K562 (cell line): Measurements from ENCODE around the gene MYH11. TPM values are rescaled to one million over a fixed set of nuclear protein-coding genes. Genes with fewer than 3 reads are reported as not detected.

ENCODE experiments used
- ATF4 ChIP-seq: fragments of 450-650 bp; formaldehyde crosslinking; IDR thresholded peaks from 2 replicates; pipeline ENCODE4 v1.4.0; 2022; ENCODE audit warnings: mild to moderate bottlenecking, moderate library complexity
- MAX ChIP-seq: sonication (generic); formaldehyde crosslinking; IDR thresholded peaks from 2 replicates; pipeline ENCODE4 v1.9.0; 2022; ENCODE audit warnings: mild to moderate bottlenecking, missing genetic modification reagents
- MGA ChIP-seq: fragments of 450-650 bp; IDR thresholded peaks from 2 replicates; pipeline ENCODE4 v1.6.1; 2016; ENCODE audit warnings: mild to moderate bottlenecking, moderate library complexity
- SMAD1 ChIP-seq: fragments of 150-350 bp; IDR thresholded peaks from 2 replicates; pipeline ENCODE4 v1.6.1; 2014; ENCODE audit warnings: low read length, low read depth; ENCODE audit not compliant: partially characterized antibody
- polyA plus RNA-seq, 8 experiments: library from polyadenylated mRNA; depleted of rRNA in 4 of 8; stranded (reverse) in 5 of 8; unstranded in 3 of 8; fragments of >200 nt; fragmentation: Nextera tagmentation in 2 of 8; fragmentation: Illumina TruSeq in 1 of 8; extraction: Ambion mirVana in 2 of 8; extraction: Trizol in 1 of 8; gene quantifications; 2 replicates each; pipeline versions ENCODE4 v1.2.1 to v1.2.3, GENCODE V29; 2011 to 2014; ENCODE audit warnings: inconsistent platforms in 1 of 8, missing spikeins in 1 of 8
- total RNA-seq, 7 experiments: library from RNA; depleted of rRNA in 6 of 7; stranded (reverse); fragments of >200 nt in 6 of 7; fragmentation: Illumina TruSeq in 2 of 7; extraction: Trizol in 2 of 7; gene quantifications; 2 replicates each; pipeline versions ENCODE4 v1.2.1 to v1.2.3, GENCODE V29; 2011 to 2021; ENCODE audit warnings: low replicate concordance in 1 of 7

The MYH11 gene
- total and polyA plus RNA-seq, 9 of the 15 experiments (the other 6 are each of a cell fraction or from before 2014, with no cell fraction given): 0.05 to 0.47 (median 0.08) TPM; not detected in 5

DNA sequence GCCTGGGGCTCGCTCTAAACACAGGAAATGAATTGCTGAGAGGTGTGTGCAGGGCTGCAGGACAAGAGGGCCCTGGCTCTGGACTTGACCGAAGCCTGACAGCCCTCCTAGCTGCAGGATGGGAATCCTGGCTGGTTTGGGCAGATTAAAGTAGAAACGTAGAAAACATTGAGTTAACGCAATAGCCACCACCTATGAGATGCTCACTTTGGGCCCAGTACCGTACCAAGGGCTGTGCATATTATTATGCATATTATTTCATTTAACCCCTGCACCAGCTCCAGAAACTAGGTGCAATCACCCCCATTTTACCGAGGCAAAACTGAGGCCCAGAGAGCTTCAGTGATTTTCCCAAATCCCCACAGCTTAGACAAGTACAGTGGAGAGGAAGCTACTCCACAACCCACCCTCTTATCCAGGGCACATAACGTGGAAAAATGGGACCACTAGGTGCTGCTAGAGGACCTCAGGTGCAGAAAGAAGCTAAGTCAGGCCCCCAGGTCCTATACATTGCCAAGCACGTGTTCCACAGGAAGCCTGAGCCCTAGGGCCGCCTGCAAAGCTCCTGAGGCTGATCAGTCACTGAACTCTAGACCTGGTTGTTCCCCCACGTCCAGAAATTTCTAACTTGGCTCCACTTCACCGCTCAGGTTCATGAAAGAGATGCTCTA, 79.2 kb downstream of the MYH11 start (continued):
- TF ChIP-seq MGA: peak; percentile 48
- peak; percentile 66 for TF ChIP-seq MAX (CRISPR knock-in tag)
- TF ChIP-seq SMAD1: no peak
- no peak for TF ChIP-seq ATF4 (CRISPR knock-in tag)
